Mammary epithelial cell (primary cell): Measurements from ENCODE around the gene RALGAPB.

Experiments used
- EZH2 ChIP-seq: IDR thresholded peaks from 2 replicates; pipeline ENCODE4 v1.6.1; 2012; ENCODE audit warnings: low read length, inconsistent platforms, borderline replicate concordance
- TF ChIP-seq, protein P1 (sequence below), 2 donors: IDR thresholded peaks in 1 of 2; conservative IDR thresholded peaks in 1 of 2; 2 replicates each; pipeline ENCODE4 v1.5.1; 2011 to 2012; ENCODE audit warnings: inconsistent platforms in 2 of 2, low read length in 2 of 2, mild to moderate bottlenecking in 2 of 2, control low read depth in 1 of 2, low read depth in 1 of 2; ENCODE audit not compliant: insufficient read depth in 1 of 2; ENCODE audit errors: extremely low read depth in 1 of 2

DNA sequence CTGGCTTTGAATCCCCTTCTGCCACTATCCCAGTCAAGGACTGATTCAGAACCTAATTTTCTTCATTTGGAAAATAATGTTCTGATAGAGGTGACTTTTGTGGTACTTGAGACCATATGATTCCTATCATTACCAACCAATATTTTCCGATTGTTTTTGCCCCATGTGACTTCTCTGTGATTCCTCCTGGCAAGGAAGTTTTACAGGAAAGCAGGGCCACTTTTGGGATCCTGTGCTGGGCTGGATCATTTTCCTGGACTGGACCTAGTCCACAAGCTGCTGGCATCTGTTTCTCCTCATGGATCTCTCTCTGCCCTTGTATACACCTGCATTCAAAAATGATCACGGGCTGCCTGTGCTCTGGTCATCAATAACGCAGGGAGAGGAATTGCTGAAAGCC, 23.6 kb upstream of the RALGAPB start:
- TF ChIP-seq, protein P1, sequence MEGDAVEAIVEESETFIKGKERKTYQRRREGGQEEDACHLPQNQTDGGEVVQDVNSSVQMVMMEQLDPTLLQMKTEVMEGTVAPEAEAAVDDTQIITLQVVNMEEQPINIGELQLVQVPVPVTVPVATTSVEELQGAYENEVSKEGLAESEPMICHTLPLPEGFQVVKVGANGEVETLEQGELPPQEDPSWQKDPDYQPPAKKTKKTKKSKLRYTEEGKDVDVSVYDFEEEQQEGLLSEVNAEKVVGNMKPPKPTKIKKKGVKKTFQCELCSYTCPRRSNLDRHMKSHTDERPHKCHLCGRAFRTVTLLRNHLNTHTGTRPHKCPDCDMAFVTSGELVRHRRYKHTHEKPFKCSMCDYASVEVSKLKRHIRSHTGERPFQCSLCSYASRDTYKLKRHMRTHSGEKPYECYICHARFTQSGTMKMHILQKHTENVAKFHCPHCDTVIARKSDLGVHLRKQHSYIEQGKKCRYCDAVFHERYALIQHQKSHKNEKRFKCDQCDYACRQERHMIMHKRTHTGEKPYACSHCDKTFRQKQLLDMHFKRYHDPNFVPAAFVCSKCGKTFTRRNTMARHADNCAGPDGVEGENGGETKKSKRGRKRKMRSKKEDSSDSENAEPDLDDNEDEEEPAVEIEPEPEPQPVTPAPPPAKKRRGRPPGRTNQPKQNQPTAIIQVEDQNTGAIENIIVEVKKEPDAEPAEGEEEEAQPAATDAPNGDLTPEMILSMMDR (conservative IDR thresholded peaks at IDR 0.05 in 1 of 2, IDR thresholded peaks at IDR 0.05 in 1 of 2; ENCODE audit: extremely low read depth in 1 of 2, insufficient read depth in 1 of 2, low read depth in 1 of 2, low read length in 2 of 2): no peak
- TF ChIP-seq EZH2: no peak
